Suprapubic skin (tissue), 4 donors: ENCODE data around the gene PSTPIP2.

Experiments
- EP300 ChIP-seq: sonication (generic); formaldehyde crosslinking; IDR thresholded peaks from one replicate; pipeline ENCODE4 v1.6.1; 2017; ENCODE audit warnings: antibody characterized with exemption
- POLR2A ChIP-seq, 2 donors: fragments of 450-650 bp; IDR thresholded peaks; one replicate each; pipeline ENCODE4 v1.6.1; 2017; ENCODE audit warnings: antibody characterized with exemption in 2 of 2, mild to moderate bottlenecking in 2 of 2, moderate library complexity in 2 of 2
- POLR2AphosphoS5 ChIP-seq, 3 donors: sonication (generic); formaldehyde crosslinking; IDR thresholded peaks; one replicate each; pipeline ENCODE4 v1.6.1; 2017; ENCODE audit warnings: antibody characterized with exemption in 3 of 3
- TF ChIP-seq, protein P1 (sequence below), 2 donors: fragments of 200-600 bp in 1 of 2; fragments of 450-650 bp in 1 of 2; sonication (generic) in 1 of 2; IDR thresholded peaks; one replicate each; pipeline ENCODE4 v1.5.1; 2016 to 2019; ENCODE audit warnings: antibody characterized with exemption in 2 of 2, mild to moderate bottlenecking in 1 of 2, moderate library complexity in 1 of 2

DNA sequence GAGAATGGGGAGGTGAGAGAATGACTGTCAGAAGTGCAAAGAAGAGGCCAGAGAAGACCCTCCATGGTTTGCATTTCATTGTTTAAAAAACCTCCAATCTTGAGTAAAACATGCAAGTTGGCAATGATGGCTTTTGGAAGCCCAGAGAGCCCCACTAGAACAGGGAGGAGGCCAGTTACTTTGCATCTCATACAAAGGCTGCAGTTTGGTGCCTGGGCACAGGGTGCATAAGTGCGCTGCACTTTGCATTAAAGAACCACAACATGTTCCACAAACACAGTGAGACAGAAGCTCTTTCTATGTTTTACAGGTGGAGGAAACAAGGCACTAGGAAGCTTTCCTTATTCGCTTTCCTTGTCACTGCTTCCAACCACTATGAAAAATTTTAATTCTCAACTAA is 25.4 kb downstream of the PSTPIP2 start:
- TF ChIP-seq, protein P1, sequence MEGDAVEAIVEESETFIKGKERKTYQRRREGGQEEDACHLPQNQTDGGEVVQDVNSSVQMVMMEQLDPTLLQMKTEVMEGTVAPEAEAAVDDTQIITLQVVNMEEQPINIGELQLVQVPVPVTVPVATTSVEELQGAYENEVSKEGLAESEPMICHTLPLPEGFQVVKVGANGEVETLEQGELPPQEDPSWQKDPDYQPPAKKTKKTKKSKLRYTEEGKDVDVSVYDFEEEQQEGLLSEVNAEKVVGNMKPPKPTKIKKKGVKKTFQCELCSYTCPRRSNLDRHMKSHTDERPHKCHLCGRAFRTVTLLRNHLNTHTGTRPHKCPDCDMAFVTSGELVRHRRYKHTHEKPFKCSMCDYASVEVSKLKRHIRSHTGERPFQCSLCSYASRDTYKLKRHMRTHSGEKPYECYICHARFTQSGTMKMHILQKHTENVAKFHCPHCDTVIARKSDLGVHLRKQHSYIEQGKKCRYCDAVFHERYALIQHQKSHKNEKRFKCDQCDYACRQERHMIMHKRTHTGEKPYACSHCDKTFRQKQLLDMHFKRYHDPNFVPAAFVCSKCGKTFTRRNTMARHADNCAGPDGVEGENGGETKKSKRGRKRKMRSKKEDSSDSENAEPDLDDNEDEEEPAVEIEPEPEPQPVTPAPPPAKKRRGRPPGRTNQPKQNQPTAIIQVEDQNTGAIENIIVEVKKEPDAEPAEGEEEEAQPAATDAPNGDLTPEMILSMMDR (IDR thresholded peaks at IDR 0.05), result no peak
- TF ChIP-seq POLR2A (IDR thresholded peaks at IDR 0.05) (no peak), POLR2AphosphoS5 (IDR thresholded peaks at IDR 0.05) (no peak), EP300 (no peak)
